D341Med (cell line): ENCODE results near the gene ZNF678.
"Not testable (repeated sequence)": the region's sequence is repeated elsewhere in the genome, so short reads cannot be mapped to it uniquely, and the experiment has no call there.

Experiments used
- DNase-seq: peaks from one replicate; pipeline ENCODE4 v3.0.0; 2012; ENCODE audit warnings: low spot score

Gene ZNF678

GRCh38 chr1:227551881-227552280 is 11.5 kb upstream of the ZNF678 start:
- DNase-seq, result not testable (repeated sequence)

GRCh38 chr1:227556288-227556687 is 7.1 kb upstream of the ZNF678 start:
- DNase-seq, result no peak

GRCh38 chr1:227557962-227558725 is 5.2 kb upstream of the ZNF678 start:
- no peak for DNase-seq

- DNase-seq, result no peak
These were observed 4.6 kb upstream of the ZNF678 start for GRCh38 chr1:227558732-227559262.

DNA sequence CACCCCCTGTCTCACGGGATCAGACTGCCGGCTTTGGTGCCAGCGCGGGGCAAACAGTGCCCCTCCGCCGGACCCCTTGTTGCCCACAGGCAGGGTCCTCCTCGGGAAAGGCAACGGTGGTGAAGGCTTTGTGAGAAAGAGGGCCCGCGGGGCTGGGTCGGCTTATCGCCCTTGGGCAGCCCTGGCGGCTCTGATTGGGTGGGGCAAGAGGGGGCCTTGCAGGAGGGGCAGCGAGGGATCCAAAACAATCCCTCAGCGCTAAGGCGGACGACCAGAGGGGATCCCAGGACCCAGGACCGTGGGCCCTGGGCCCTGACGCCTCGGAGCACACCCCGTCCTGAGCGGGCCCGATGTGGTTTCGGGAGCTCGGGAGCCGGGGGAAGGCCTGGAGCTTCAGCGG is 3.9 kb upstream of the ZNF678 start:
- DNase-seq, result no peak

DNA sequence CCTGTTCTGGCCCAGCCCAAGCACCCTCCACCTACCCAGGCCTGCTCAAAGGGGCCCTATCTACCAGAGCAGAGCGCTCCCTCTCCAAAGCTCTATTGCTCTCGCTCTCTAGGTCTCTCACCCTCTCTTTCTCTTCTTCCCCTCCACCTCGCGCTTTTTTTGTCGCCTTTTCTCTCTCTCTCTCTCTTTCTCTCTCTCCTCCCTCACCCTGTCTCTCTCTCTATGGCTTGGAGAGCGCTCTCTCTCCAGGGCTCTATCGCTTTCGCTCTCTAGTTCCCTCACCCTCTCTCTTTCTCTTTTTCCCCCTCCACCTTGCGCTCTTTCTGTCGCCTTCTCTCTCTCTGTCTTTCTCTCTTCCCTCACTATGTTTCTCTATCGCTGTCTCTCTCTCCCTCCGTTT is 3.4 kb upstream of the ZNF678 start:
- DNase-seq, result no peak

DNA sequence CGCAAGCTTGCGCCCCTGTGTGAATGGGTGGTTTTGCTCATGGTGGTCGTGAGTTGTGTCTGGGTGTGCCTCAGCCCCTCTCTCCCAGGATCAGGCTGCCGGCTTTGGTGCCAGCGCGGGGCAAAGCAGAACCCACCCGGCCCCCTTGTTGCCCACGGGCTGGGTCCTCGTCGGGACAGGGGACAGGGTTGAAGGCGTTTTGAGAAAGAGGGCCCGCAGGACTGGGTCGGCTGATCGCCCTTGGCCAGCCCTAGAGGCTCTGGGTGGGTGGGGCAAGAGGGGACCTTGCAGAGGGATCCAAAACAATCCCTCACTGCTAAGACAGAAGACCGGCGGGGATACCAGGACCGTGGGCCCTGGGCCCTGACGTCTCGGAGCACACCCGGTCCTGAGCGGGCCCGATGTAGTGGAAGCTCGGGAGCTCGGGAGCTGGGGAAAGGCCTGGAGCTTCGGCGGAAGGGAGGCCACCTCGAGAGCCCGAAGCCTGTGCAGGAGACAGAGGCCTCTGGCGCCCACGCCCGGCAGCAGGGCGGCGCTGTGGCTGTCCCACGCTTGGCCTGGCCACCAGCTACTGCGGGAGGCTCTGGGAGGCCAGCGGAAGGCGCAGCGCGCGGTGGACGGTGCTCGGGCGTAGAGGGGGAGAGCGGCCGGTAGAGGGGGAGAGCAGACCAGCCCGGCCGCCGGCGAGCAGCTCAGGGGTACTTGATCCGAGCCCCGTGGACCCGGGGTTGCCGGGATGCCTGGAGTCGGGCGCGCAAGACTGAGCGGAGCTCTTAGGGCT is 2.8 kb upstream of the ZNF678 start:
- peak; percentile 32 for DNase-seq

GRCh38 chr1:227561241-227561907 is 2.0 kb upstream of the ZNF678 start:
- DNase-seq, result peak; percentile 22

DNA sequence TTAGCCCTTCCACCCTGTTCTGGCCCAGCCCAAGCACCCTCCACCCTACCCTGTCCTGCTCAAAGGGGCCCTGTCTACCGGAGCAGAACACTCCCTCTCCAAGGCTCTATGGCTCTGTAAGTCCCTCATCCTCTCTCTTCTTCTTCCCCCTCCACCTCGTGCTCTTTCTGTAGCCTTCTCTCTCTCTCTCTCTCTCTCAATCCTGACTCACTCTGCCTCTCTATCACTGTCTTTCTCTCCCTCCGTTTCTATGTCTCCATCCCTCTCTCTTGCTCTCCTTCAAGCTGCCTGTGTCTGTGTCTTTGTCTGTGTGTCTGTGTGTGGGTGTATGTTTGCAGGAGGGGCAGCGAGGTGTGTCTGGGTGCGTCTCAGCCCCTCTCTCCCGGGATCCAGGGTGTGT is 1.3 kb upstream of the ZNF678 start:
- DNase-seq, result no peak

DNA sequence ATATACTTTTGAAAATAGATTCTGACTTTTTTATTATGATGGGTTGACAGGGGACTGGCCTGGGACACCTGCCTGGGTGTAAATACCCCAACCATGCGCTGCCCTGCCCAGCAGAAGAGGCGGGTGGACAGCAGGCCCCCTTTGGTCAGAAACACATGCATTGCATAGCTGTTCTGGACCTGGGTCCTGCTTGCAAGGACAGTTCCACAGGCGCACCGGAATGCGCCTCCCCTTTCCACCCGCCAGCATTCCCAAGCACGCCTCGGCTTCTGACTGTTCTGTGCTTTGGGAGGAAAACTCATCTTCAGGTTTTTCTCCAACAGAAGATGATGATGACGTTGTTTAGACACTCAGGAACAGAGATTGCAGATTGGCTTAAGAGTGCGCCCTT is 428 bp upstream of the ZNF678 start:
- DNase-seq, result peak; percentile 46

- no peak for DNase-seq
These were observed 3.9 kb downstream of the ZNF678 start for GRCh38 chr1:227567256-227567655.

DNA sequence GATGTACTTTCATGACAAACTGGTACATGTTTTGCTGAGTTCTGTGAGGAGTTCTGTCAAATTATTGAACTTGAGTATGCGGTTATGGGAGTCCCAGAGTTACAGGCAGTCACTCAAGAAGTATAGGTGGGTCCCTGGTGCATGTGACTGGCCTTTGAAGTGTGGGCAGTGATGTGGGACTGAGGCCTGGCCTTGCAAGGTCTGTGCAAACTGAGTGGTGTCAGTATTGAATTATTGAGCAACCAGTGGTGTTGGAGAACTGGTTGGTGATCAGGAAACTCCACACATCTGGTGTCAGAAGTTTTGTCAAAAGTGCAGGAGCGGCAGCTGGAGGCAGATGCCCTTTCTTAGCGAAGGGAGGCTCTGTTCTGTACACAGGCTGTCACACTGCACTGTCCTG is 5.2 kb downstream of the ZNF678 start:
- DNase-seq, result no peak

- no peak for DNase-seq
These were observed 9.4 kb downstream of the ZNF678 start for GRCh38 chr1:227572752-227573151.

- no peak for DNase-seq
These were observed 11.6 kb downstream of the ZNF678 start for GRCh38 chr1:227574926-227575325.

- DNase-seq, result no peak
These were observed 12.8 kb downstream of the ZNF678 start for GRCh38 chr1:227576189-227576588.

DNA sequence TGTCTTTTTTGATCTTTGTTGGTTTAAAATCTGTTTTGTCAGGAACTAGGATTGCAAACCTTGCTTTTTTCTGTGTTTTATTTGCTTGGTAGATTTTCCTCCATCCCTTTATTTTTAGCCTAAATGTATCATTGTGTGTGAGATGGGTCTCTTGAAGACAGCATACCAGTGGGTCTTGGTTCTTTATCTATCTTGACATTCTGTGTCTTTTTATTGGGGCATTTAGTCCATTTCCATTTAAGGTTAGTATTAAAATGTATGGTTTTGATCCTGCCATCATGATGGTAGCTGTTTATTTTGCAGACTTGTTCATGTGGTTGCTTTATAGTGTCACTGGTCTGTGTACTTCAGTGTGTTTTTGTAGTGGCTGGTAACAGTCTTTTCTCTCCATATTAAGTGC is 14.1 kb downstream of the ZNF678 start:
- no peak for DNase-seq

DNA sequence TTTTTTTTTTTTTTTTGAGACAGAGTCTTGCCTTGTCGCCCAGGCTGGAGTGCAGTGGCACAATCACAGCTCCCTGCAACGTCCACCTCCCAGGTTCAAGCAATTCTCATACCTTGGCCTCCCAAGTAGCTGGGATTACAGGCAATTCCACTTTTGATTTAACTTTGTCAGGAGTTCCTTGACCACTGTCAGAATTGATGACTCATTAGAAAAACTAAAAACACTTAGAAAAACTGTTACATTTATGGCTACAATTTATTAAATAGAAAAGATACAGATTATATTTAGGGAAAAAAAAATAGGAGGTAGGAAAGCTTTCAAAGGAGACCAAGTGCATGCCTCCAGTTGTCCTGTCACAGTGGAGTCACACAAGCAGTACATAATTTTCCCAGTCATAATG is 20.0 kb downstream of the ZNF678 start:
- DNase-seq, result no peak

DNA sequence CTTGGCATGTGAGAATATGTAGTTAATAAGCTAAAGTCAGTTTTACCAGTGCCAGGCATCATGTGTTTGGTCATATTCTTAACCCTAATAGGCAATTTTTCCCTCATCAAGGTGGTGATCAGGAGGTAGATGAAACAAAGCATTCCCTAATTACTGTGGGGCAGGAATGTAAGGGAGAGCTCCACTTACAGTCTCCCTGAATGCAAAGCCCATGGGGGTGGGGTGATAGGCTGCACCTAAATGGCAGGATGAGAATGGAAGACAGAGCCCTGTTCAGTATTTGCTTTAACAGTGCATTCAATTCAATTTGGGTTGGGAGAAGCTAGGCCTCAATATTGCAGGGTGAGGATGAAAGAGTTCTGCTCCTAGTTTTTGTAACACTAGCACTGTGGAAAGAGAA is 23.4 kb downstream of the ZNF678 start:
- no peak for DNase-seq

- no peak for DNase-seq
These were observed 24.6 kb downstream of the ZNF678 start for GRCh38 chr1:227587968-227588367.

- DNase-seq, result not testable (repeated sequence)
These were observed 25.4 kb downstream of the ZNF678 start for GRCh38 chr1:227588769-227589168.

- not testable (repeated sequence) for DNase-seq
These were observed 26.4 kb downstream of the ZNF678 start for GRCh38 chr1:227589777-227590176.

GRCh38 chr1:227596222-227596621 is 32.9 kb downstream of the ZNF678 start:
- not testable (repeated sequence) for DNase-seq

DNA sequence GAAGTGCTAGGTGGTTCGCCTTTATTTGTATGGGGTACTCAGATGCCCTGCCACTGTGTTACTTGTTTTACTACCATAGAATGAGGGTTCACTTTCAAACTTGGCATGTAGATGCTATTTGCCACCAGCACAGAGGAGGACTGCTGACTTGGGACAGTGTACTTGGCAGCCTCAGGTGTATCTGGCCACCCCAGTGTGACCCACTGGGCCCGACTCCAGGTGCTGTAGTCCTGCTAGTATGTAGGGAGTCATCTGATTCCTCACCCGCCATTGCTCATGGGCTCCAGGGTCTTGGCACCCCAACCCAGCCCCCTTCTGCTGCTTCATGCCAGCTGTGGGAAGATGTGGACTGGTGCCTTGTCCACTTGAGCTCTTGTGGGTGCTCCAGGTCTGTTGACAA is 40.0 kb downstream of the ZNF678 start:
- DNase-seq, result no peak
